NK-92 (cell line): Measurements from ENCODE around the gene THAP8.

Experiments used
- DNase-seq: peaks from one replicate; lab custom pipeline; 2025; ENCODE audit not compliant: unreplicated experiment; lab: John Stamatoyannopoulos, UW

THAP8 gene

GRCh38 chr19:35995048-35995993 lies 58.8 kb downstream of the THAP8 start, which contains the start of gene SDHAF1:
SDHAF1 (plus strand) TSS chr19:35995188; CDS start chr19:35995275, 87 bp downstream.
- peak; percentile 39 for DNase-seq

GRCh38 chr19:35993923-35994598 lies 60.0 kb downstream of the THAP8 start:
- no peak for DNase-seq

- DNase-seq = no peak
These were observed 60.9 kb downstream of the THAP8 start for GRCh38 chr19:35992907-35993765.

- DNase-seq = no peak
These were observed 62.2 kb downstream of the THAP8 start for GRCh38 chr19:35991731-35992450.

GRCh38 chr19:35990771-35991730 lies 63.0 kb downstream of the THAP8 start:
- no peak for DNase-seq

GRCh38 chr19:35990156-35990555 lies 63.9 kb downstream of the THAP8 start:
- DNase-seq = no peak

- DNase-seq = no peak
These were observed 65.3 kb downstream of the THAP8 start for GRCh38 chr19:35988824-35989223.

- DNase-seq = no peak
These were observed 66.6 kb downstream of the THAP8 start for GRCh38 chr19:35987571-35987896.

- DNase-seq = no peak
These were observed 67.2 kb downstream of the THAP8 start for GRCh38 chr19:35986664-35987570.

GRCh38 chr19:35986111-35986510 lies 68.0 kb downstream of the THAP8 start:
- no peak for DNase-seq
